Measurements from ENCODE around the gene BRD1.
"Not testable (repeated sequence)": the region's sequence is repeated elsewhere in the genome, so short reads cannot be mapped to it uniquely, and the experiment has no call there.

BRD1 gene

DNA sequence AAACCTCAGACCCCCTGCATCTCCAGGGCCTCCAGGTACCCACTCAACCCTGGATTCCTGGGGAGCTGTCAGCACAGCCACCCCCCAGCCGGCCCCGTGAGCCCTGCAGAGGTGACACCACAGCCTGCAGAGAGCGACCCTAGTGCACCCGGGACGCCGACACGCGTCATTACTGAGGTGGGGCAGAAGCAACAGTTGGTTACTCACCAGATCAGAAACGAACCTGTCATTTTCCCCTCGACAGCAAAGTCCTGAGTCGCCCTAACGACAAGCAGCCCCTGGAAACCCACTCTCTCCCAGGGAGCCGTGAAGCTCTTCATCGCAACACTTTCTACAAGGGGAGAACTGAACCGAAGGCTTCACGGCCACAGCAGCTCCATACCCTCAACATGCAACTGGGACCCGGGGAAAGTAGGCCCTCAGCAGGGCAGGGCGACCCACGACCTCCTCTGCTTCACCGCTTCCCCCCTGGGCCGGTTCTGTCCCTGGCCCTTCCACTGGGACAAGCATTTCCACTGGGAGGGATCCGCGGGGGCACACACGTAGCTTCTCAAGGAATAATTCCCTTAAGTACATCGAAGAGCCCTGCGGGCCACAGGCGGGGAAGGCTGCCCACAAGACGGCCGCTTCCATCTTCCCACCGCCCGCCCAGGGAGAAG is 1.6 kb downstream of the BRD1 start:
- no peak for DNase-seq

DNA sequence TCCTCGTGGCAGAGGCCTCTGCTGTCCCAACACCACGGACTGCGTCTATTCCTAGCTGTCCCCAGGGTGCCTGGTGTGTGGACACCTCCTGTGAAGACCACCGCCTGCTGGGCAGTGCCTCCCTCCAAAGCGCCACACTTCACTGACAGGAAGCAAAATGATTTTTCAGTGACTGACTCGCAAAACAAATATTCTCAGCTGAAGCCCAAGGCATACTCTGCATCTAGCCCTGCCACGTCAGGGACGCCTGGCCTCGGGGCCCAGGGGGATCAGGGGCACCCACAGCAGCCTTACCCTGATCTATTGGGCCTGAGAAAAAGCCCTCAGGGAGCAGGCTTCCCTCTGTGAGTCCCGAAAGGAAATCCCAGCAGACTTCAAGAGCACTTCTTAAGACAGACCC is 2.2 kb downstream of the BRD1 start:
- no peak for DNase-seq

- DNase-seq, result no peak
Observed at GRCh38 chr22:49824936-49825335, 2.7 kb downstream of the BRD1 start.

- DNase-seq, result no peak
Observed at GRCh38 chr22:49824185-49824925, 3.3 kb downstream of the BRD1 start.

DNA sequence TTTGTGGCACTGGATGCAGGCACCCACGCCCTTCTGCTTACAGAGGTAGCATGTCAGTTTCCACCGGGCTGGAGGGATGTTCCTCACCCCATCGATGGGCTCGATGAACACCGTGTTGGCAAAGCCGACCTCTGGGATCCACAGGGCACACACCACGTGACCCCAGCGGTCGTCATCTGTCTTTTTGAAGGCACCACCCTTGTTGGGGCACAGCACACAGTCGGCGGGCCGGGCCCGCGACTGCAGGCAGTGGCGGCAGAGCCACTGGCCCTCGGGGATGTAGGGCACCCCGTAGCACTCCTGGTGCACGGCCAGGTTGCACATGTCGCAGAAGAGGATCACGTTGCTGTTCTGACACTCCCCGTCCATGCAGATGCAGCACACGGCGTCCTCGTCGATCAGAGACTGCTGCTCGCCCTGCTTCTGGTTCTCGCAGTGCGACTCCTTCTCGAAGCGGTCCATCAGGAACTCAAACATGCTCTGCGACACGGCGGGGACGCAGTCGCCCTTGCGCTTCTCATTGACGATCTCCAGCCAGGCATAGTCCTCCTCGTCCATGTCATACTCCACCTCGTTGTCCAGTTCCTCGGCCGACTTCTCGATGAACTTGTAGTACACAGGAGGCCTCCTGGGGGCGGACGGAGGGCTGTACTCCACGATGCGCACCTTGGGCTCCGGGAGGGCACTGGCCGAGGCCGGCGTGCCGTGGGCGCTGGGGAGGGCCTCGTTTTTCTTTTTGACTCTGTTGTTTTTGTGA is 4.2 kb downstream of the BRD1 start:
- no peak for DNase-seq

GRCh38 chr22:49821741-49822140 is 5.9 kb downstream of the BRD1 start:
- DNase-seq, result not testable (repeated sequence)

DNA sequence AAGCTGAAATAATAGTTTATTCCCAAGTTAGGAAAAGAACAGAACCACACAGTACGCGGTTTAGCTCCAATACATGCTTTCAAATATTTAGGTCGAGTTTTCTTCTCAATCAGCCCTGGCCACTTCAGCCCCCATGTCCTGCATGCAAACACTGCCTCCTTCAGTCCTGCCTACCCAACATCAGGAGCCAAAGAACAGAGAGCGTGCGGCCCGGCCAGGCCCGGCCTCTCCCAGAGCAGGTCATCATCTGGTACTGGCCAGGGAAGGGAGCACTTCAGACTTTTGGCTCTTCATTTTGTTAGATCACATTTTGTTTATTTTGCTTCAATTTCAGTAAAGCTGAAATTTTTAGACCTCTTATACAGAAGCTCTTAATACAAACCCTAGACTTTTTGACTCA is 6.7 kb downstream of the BRD1 start:
- no peak for DNase-seq

- DNase-seq, result no peak
Observed at GRCh38 chr22:49817359-49817758, 10.3 kb downstream of the BRD1 start.

GRCh38 chr22:49815641-49816091 is 12.0 kb downstream of the BRD1 start:
- no peak for DNase-seq

DNA sequence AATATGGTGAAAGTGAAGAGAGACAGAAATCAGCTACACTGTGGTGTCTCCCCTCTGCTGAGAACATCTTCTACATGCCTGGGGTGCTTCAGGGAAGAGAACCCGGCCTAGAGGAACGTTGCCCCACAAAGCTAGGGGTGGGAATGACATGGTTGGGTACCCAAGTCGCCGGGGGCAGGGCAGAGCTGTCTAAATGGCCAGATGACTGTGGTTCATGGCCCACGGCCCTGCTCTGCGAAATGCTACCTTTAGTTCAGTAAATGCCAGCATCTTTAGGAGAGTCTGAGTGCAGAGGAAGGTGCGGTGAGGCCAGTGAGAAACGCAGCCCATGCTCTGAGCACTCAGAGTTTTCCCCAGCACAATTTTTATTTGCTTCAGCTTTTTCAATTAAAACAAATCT is 12.8 kb downstream of the BRD1 start:
- DNase-seq, result no peak

DNA sequence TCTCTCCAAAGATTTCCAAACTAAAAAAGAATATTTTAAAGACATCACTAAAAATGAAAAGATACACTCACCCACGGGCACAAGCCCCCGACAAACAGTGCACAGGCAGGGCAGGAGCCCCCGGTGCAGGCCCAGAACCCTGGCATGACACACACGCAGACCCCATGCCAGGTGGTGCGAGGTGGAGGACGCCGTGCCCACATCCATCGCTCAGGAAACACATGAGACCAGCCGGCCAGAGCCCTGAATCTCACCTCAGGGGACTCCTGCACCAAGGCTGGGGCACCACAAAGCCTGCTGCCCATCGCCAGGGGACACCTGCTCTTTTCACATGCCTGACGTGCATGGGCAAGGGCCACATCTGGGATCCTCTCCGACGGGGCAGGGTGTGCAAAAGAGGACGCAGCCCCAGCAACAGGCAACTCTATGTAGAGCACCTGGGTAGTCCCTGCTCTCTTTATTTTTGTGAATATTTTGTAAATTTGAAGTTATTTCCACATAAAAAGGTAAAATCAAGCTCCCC is 13.4 kb downstream of the BRD1 start:
- no peak for DNase-seq

DNA sequence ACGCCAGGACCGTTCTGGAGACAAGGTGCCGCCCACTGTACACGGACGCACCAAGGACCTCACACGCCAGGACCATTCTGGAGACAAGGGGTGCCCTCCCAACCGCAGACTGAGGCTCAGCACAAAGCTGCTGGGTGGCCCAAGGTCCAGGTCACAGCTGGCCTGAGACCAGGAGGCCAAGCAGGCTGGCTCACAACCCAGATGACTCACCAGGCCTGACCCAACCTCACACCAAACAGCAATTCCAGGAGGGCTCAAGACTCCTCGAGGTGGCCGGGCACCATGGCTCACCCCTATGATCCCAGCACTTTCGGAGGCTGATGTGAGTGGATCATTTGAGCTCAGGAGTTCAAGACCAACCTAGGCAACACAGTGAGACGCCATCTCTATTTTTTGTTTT is 14.8 kb downstream of the BRD1 start:
- DNase-seq, result no peak

DNA sequence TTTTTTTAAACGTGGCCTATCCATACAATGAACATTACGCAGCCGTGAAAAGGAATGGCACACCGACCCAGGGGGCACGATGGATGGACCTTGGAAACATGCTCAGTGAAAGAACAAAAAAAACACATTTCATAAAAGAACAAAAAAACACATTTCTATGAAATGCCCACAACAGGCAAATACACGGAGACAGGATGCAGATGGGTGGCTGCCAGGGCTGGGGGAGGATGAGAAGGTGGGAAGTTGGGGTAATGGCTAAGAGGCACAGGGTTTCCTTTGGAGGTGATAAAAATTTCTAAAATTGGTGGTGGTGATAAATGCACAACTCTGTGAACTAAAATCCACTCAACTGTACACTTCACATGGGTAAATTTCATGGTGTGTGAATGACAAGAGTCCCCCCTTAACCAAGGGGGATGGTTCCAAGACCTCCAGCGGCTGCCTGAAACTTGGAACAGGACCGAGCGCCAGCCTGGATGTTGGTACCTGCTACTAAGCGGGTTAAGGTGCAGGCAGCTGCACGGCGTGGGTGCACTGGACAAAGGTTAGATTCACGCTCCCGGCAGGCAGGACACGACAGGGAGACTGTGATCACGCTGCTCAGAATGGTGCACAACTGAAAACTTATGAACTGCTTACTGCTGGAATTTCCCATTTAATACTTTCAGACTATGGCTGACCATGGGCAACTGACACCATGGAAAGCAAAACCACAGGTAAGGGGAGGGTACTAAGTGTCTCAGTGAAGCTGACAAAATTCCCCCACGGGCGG is 16.5 kb downstream of the BRD1 start:
- no peak for DNase-seq

GRCh38 chr22:49810363-49811019 is 17.2 kb downstream of the BRD1 start:
- no peak for DNase-seq

- no peak for DNase-seq
Observed at GRCh38 chr22:49807780-49808708, 19.6 kb downstream of the BRD1 start.

DNA sequence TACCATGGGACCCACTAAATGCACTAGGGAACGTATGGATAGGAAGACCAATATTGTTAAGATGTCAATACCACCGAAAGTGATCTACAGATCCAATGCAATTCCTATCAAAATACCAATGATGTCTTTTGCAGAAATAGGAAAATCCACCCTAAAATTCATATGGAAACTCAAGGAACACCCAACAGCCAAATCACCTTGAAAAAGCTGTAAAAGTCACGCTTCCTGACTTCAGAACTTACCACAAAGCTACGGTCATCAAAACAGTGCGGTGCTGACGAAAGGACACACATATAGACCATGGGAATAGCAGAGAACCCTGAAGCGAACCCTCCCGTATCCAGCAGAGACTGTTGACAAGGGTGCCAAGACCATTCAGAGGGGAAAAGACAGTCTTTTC is 20.5 kb downstream of the BRD1 start:
- no peak for DNase-seq

GRCh38 chr22:49803737-49804375 is 23.8 kb downstream of the BRD1 start:
- no peak for DNase-seq

- no peak for DNase-seq
Observed at GRCh38 chr22:49803134-49803533, 24.5 kb downstream of the BRD1 start.

DNA sequence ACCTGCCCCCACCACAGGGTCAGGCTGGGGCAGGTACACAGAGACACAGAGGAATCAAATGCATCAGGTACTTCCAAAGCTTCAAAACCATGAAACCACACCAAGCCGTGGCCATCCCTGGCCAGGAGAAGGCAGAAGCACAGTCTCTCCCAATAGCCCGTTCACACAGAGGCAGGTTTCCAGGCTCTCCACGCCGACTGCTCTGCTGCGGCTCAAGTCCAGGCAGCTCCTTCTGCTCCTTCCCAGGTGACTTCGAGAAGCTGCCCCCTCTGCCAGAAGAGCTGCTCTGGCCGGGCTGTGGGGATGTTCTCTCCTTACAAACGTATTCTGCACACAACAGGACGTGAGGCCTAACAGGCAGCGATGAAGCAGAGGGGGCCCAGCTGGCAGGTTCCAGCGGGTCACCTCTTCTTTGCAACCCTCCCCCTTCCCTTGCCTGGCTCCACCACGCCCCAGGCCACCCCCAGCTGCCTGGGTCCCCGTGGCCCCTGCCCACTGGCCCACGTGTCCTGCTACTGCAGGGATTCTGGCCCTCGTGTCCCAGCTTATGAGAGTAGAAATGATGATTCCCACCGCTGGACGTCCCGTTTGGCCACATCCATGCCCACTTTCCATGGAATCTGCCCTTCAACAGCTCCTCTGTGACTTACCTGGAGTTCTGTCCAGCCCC is 26.1 kb downstream of the BRD1 start:
- no peak for DNase-seq
